HG03442 (cell line): ENCODE results near the gene RAPGEF4.

ENCODE experiments used
- ATAC-seq: cut with Tn5 transposase; IDR thresholded peaks from one replicate; pipeline ENCODE4 v1.9.1; 2021; ENCODE audit warnings: mild to moderate bottlenecking, moderate library complexity; ENCODE audit not compliant: unreplicated experiment

The RAPGEF4 gene

GRCh38 chr2:172894689-172895387, 159.2 kb downstream of the RAPGEF4 start:
- no peak for ATAC-seq

DNA sequence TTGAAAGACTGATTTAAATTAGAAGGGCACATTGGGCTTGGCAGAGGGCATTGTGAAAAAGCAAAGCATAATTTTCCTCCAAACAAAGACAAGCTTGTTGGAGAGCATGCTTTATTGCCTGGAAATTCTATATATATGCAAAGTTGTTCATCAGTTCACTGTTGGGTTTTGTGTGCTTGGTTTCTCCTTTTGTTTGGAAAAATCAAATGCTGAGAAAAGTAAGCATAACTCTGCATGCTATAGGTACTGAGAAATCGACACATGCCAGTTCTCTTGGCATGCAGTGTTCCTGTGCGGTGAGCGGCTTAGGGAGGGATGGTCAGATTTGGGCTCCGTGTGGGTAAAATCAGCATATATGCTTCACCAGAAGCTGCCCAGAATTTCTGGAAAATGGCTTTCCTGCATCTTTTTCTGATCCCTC, 161.0 kb downstream of the RAPGEF4 start:
- no peak for ATAC-seq

- no peak for ATAC-seq
Measured at GRCh38 chr2:172900871-172901270, 165.2 kb downstream of the RAPGEF4 start.

DNA sequence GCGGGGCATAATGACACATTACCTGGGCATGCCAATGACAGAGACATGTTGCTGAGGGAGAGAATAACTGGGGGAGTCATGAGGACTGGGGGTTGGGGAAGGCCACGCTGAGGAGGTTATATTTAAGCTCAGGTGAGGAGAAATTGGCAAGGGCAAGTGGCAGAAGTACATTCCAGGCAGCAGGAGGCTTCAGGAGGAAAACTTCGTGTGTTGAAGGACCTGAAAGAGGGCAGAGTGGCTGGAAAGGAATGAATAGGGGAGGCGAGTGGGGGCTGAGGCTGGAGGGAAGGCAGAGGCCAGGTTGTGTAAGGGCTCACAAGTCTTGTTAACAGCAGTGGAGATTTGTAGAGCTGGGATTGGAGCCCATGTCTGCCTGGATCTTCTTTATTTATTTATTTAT, 166.3 kb downstream of the RAPGEF4 start:
- no peak for ATAC-seq

DNA sequence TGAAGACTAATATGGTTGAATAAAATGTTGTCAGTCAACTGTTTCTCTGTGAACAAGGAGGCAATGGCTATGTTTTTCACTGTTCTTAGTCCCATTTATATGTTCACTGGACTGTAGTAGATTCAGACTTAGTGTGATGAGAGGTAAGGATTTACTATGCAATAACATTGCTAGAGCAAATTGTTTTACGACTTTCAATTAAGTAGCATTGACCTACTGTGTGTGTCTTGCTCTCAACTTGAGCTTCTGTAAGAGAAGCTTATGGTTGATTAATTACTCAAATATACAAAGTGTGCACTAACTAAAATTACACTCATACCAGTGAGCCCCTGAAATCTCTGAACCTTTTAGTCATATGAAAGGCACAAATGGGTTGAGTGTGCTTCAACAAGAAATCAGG, 168.6 kb downstream of the RAPGEF4 start:
- ATAC-seq = no peak

DNA sequence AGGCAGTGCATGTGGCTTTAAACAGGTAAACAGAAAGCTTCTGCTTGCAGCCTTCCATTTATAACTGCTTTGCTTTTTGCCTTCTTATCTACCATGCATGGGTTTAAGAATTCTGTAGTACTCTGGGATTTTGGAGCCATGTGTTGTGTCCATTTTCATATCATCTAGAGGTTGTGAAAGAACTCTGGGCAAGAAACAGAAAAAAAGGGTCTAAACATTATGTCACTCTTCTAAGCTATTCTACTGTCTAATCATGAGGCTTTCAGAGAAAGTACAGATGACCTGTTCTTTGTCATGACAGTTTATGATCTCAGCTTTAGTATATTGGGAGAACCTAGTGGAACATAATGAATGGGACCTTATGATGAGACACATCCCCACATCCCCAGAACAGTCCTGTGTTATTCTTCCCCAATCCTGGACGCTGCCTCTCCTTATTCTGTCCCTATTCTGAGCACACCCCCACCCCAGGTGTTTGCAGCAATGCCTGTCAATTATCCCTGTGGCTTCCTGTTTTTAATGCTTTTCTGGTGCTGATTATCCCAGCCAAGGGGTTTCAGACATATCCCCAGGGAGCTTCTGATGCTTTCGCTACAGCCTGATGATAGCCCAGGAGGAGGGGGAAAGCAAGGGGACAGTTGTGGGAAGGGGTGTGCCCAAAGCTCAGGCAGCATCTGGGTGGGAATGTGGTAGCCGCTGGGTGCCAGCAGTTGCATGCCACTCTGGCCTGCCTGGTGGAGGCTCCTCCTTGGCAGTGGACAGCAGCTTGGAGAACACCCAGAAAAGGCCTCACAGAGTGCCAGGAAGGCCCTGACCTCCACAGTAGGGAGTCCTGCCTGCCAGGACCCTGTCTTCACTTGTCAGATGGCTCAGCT, 170.5 kb downstream of the RAPGEF4 start:
- no peak for ATAC-seq

DNA sequence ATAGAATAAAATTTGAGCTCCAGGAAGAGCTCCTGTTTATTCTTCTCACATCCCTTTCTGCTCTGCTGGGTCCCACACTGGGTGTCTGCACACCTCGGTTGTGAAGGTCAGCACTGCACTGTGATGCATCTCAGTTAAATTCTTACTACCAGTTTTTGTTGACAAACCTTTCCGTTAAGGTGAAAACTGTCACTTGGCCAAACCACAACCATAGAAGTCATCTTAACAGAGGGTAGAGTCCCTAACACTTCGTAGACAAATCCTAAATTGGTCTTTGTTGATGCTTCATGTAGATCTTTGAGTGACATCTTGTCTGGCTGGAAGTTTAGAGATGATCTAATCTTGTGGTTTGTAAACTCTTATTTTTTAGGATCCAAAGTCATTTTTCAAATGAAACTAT, 172.6 kb downstream of the RAPGEF4 start:
- no peak for ATAC-seq

GRCh38 chr2:172909454-172909853, 173.8 kb downstream of the RAPGEF4 start:
- ATAC-seq = peak; percentile 64

- no peak for ATAC-seq
Measured at GRCh38 chr2:172912266-172912665, 176.6 kb downstream of the RAPGEF4 start.

DNA sequence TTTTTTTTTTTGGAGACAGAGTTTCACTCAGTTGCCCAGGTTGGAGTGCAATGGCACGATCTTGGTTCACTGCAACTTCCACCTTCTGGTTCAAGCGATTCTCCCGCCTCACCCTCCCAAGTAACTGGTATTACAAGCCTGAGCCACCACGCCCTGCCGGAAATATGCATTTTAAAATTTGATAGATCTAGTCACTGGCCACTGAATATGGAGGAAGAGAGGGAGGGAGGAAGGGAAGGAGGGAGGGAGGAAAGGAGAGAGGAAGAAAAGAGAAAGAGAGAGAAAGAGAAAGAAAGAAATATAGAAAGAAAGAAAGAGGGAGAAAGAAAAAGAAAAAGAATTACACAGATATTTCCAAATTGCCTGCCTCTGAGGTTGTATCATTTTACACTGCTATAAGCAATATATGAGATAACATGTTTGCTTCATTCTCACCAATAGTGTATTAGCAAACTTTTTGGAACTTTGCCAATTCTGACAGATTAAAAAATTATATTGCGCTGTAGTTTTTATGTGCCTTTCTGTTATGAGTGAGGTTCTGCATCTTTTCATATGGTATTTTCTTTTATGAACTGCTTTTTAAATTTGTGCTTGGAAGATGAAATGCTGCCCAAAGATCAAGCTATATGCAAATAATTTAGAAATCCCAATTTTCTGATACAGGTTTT, 178.8 kb downstream of the RAPGEF4 start:
- no peak for ATAC-seq

- no peak for ATAC-seq
Measured at GRCh38 chr2:172917716-172918115, 182.1 kb downstream of the RAPGEF4 start.

- peak; percentile 76 for ATAC-seq
Measured at GRCh38 chr2:172919732-172920131, 184.1 kb downstream of the RAPGEF4 start.

DNA sequence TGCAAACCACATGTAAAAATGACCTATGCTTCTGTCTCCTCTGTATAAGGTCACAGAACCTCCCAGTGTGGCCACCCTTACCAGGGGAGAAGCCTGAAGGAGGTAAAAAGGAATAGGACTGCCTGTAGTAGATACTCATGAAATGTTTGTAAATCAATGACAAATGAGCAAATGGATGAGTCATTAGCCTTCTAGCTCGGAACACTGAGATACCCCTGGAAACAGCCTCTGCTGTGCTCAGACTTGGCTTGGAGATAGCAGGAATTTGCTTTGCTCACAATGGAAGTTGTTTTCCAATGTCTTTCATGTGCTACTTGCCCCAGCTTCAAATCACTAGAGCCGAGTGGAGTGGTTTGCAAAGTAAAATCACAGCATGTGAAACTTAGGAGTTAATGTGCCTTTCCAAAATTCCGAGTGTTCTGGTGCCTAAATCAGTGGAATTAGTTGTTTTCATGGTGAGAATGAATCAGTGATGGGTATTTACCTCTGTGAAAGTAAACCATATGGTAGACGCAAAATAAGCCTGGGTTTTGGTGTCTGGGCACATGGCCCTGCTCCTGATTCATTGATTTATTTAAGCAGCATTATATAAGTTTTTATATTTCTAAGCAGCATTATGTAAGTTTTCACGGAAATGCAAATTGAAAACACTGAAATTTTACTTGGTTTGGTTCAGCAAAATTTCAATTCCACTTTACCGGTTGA, 186.0 kb downstream of the RAPGEF4 start:
- no peak for ATAC-seq

DNA sequence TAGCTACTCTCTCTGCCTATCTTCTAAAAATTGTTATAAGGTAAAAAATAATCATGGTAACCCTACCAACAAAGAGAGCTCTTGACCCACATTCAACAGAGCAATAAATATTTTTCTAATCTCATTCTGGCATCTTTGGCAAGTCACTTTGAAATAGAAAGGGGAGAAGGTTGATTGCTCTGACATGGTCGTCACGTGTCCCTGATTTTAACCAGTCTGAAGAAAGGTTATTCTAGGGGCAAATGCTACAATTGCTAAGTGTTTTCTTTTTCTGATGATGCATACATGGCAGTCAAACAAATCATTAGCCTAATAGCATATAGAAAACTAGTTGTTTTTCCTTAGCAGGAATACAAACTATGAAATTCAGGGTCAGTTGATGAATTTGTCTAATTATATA, 186.7 kb downstream of the RAPGEF4 start:
- ATAC-seq = no peak

DNA sequence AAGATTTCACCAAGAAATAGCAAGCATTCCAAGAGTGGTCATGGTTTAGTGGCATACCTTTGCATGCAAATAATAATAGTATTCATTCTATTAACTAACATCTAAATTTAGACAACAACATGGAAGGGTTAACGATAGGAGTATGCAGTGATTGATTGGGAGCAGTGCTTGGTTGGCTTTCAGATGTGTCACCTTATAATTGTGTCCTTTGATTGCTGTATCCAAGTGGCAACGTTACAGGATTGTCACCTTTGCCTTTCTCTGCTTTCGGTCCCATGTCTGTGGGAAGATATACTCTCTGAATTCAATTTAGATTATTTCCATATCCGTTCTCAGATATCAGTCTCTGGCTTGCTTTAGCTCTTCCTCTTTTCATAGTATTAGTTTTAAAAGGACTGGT, 187.2 kb downstream of the RAPGEF4 start:
- ATAC-seq = no peak

- ATAC-seq = no peak
Measured at GRCh38 chr2:172924097-172924660, 188.5 kb downstream of the RAPGEF4 start.

GRCh38 chr2:172925600-172925999, 190.0 kb downstream of the RAPGEF4 start:
- ATAC-seq = no peak

DNA sequence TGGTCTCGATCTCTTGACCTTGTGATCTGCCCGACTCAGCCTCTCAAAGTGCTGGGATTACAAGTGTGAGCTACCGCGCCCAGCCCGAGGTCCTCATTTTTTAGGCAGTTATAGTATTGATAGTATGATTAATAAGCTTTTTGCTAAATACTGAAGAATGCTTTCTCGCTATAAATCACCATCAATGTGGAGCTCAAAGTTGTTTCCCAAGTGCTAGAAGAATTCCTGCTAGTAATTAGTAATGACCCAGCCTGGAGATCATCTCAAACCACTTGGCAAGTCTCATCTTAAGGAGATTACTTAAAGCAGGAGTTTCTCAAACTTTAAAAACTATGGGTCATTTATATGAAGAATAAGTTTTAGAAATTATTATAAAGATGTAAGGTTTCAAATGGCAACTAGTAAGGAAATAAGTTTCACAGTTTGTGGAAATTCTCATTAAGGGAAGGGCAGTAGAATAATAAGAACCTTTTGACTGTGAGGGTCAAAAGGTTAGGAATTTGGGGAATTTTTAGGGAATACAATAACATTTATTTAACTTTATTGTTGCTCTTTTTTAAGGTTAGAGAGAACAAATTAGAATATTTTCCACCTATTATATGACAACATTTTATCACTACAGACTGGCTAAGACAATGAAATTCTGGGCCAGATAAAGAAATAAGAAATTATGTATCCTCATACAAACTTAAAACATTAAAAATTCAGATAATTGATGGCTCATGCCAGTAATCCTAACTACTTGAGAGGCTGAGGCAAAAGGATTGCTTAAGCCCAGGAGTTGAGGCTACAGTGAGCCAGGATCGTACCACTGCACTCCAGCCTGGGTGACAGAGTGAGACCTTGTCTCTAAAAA, 191.4 kb downstream of the RAPGEF4 start:
- ATAC-seq = no peak

GRCh38 chr2:172927641-172928357, 192.2 kb downstream of the RAPGEF4 start:
- ATAC-seq = no peak
